Spleen (tissue), 11 donors: ENCODE results near the gene VPS52. TPM values are rescaled to one million over a fixed set of nuclear protein-coding genes. Genes with fewer than 3 reads are reported as not detected.

Experiments
- DNase-seq: peaks from one replicate; pipeline ENCODE4 v3.0.0-alpha.2; 2020
- H3K27ac ChIP-seq, 8 donors: fragments of 200-600 bp; sonication (generic) in 7 of 8; 1 replicate in 4 of 8; 2 replicates in 4 of 8; pipeline versions ENCODE4 v1.5.0 to v1.8.0; 2016 to 2021; ENCODE audit warnings: inconsistent platforms in 4 of 8, mild to moderate bottlenecking in 4 of 8, moderate library complexity in 1 of 8
- H3K27me3 ChIP-seq, 7 donors: fragments of 200-600 bp; sonication (generic) in 6 of 7; replicated peaks in 1 of 7; 1 replicate in 4 of 7; 2 replicates in 3 of 7; pipeline versions ENCODE4 v1.5.0 to v1.8.0; 2016 to 2021; ENCODE audit warnings: inconsistent platforms in 3 of 7, mild to moderate bottlenecking in 1 of 7
- H3K36me3 ChIP-seq, 6 donors: fragments of 200-600 bp; sonication (generic) in 5 of 6; 1 replicate in 4 of 6; 2 replicates in 2 of 6; pipeline versions ENCODE4 v1.5.0 to v1.8.0; 2016 to 2021; ENCODE audit warnings: inconsistent platforms in 2 of 6
- H3K4me1 ChIP-seq, 6 donors: fragments of 200-600 bp; sonication (generic) in 5 of 6; 1 replicate in 3 of 6; 2 replicates in 3 of 6; pipeline versions ENCODE4 v1.5.0 to v1.8.0; 2016 to 2021; ENCODE audit warnings: inconsistent platforms in 3 of 6
- H3K4me3 ChIP-seq, 8 donors: fragments of 200-600 bp; sonication (generic) in 7 of 8; 1 replicate in 4 of 8; 2 replicates in 4 of 8; pipeline versions ENCODE4 v1.5.0 to v1.8.0; 2016 to 2021; ENCODE audit warnings: inconsistent platforms in 4 of 8, mild to moderate bottlenecking in 4 of 8, moderate library complexity in 2 of 8
- H3K9me3 ChIP-seq, 8 donors: fragments of 200-600 bp; sonication (generic) in 7 of 8; 1 replicate in 4 of 8; 2 replicates in 4 of 8; pipeline versions ENCODE4 v1.5.0 to v1.8.0; 2016 to 2021; ENCODE audit warnings: inconsistent platforms in 4 of 8
- POLR2A ChIP-seq, 3 donors: fragments of 450-650 bp; IDR thresholded peaks; one replicate each; pipeline ENCODE4 v1.5.1; 2017; ENCODE audit warnings: antibody characterized with exemption in 3 of 3, mild to moderate bottlenecking in 1 of 3
- POLR2AphosphoS5 ChIP-seq, 3 donors: sonication (generic); formaldehyde crosslinking; IDR thresholded peaks; one replicate each; pipeline ENCODE4 v1.5.1; 2017; ENCODE audit warnings: antibody characterized with exemption in 3 of 3
- WGBS, 5 donors: extraction: QIAGEN DNeasy Blood & Tissue Kit in 3 of 5; methylation state at CpG; one replicate each; pipeline versions ENCODE4 v1.1.5 to v1.1.7; 2013 to 2018; 5-methylcytosine and 5-hydroxymethylcytosine counted together
- intact Hi-C: fragments of 100-400 bp; cut with DNase I; formaldehyde crosslinking; loops from one replicate; pipeline ENCODE4 v1.15.0; 2023; ENCODE audit warnings: low total_unique reads
- polyA plus RNA-seq, 3 donors: library from polyadenylated mRNA; stranded (reverse); fragments of 200-250 nt; gene quantifications; one replicate each; pipeline ENCODE4 v1.2.1, GENCODE V29; 2013
- total RNA-seq, 7 donors: library from RNA; depleted of rRNA in 3 of 7; stranded (reverse); fragments of >200 nt in 3 of 7; fragmentation: NEBNext Ultra II Directional in 4 of 7; extraction: Animal tissue kit (Norgen Biotek cat#: 25700) in 4 of 7; gene quantifications; one replicate each; pipeline versions ENCODE4 v1.1.0 to v1.2.1, GENCODE V29; 2016 to 2021
- TF ChIP-seq, protein P1 (sequence below), 11 experiments: fragments of 200-600 bp in 7 of 11; fragments of 450-650 bp in 4 of 11; sonication (generic) in 4 of 11; IDR thresholded peaks in 8 of 11; conservative IDR thresholded peaks in 3 of 11; 1 replicate in 7 of 11; 2 replicates in 4 of 11; pipeline versions ENCODE4 v1.4.0 to v1.8.0; 2016 to 2021; ENCODE audit warnings: antibody characterized with exemption in 11 of 11, inconsistent platforms in 4 of 11, mild to moderate bottlenecking in 1 of 11
- donor health status: healthy with polysubstance abuse.
- donor health status: DM: no; HTN: no; CAD: no; lungs with moderate emphysema.
- donor health status: DM: no; HTN: no; CAD: no.
- donor health status: Bipolar disorder and iron deficiency.
- donor health status: healthy.
- donor health status: DM: no; HTN: no; CAD: no.
- donor health status: DM: yes; HTN: yes; CAD: no.

VPS52 gene
- total and polyA plus RNA-seq, 10 donors: 31.7 to 87.7 (median 54.1) TPM

DNA sequence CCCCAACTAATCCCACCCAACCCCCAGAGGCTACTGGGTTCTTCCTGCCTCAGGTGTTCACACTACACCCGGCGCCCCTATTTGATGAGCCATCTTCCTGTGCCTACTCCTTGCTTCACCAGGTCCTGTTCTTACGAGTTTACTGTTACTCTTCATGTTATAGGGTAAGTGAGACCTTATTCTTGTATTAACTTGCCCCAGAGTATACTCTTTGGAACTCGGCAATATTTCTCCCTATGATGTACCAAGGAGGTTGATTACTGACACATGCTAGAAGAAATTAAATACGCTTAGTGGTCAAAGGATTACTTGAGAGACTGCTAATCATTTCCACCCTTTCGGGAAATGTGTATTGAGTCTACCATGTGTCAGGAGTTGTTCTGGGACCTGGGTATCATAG is 54.4 kb downstream of the VPS52 start:
- H3K36me3 ChIP-seq: peaks cover 0 to 3% (median 0%) of the 10 kb centered on the region in 6 donors
- DNase-seq: no peak
- no peak overlapping the region for H3K4me3 ChIP-seq
- 86 to 92% (median 90%) methylated on average over 6 of the region's 6 CpGs for WGBS, 5 donors
- H3K4me1 ChIP-seq: peaks cover 7 to 20% (median 16%) of the 10 kb centered on the region in 6 donors
- no peak overlapping the region for H3K27ac ChIP-seq
- TF ChIP-seq POLR2AphosphoS5 (IDR thresholded peaks at IDR 0.05) (no peak), POLR2A (IDR thresholded peaks at IDR 0.05) (no peak)
- TF ChIP-seq, protein P1, sequence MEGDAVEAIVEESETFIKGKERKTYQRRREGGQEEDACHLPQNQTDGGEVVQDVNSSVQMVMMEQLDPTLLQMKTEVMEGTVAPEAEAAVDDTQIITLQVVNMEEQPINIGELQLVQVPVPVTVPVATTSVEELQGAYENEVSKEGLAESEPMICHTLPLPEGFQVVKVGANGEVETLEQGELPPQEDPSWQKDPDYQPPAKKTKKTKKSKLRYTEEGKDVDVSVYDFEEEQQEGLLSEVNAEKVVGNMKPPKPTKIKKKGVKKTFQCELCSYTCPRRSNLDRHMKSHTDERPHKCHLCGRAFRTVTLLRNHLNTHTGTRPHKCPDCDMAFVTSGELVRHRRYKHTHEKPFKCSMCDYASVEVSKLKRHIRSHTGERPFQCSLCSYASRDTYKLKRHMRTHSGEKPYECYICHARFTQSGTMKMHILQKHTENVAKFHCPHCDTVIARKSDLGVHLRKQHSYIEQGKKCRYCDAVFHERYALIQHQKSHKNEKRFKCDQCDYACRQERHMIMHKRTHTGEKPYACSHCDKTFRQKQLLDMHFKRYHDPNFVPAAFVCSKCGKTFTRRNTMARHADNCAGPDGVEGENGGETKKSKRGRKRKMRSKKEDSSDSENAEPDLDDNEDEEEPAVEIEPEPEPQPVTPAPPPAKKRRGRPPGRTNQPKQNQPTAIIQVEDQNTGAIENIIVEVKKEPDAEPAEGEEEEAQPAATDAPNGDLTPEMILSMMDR (IDR thresholded peaks at IDR 0.05 in 8 of 11, conservative IDR thresholded peaks at IDR 0.05 in 3 of 11): no peak
- H3K27me3 ChIP-seq: peaks cover 0 to 59% (median 11%) of the 10 kb centered on the region in 7 donors
- intact Hi-C loops: no loop called here
- no peaks in the 10 kb centered on the region for H3K9me3 ChIP-seq

DNA sequence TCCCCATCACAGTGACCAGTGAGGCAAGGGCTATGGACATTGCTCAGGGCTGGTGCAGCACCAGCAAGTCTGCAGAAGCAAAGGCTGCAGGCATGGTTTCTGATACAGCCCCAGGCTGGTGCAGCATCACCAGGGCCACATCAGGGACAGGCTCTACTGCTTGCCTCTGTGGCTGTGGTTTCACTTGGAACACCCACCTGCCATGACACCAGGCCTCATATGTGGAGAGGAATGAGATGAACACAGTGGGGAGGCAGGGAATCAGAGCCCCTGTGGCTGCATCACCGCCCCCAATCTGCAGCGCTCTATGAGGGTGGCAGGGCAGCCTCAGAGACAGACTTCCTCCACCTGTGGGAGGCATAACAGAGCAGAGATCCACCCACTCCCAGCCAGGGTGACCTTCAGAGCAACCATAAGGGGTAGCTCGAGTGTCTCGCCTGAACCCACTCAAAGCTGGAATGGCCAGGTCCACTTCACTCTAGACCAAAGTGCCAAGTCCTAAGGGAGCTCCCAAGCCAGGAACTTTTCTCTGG is 55.5 kb downstream of the VPS52 start:
- H3K4me3 ChIP-seq: no peak overlapping the region
- no peak overlapping the region for H3K27ac ChIP-seq
- peaks cover 0 to 14% (median 7%) of the 10 kb centered on the region in 6 donors for H3K36me3 ChIP-seq
- 70 to 85% (median 81%) methylated on average over 4 of the region's 4 CpGs; no CpG with 5 or more reads in 1 of the 5 donors for WGBS, 5 donors
- DNase-seq: no peak
- TF ChIP-seq POLR2A (IDR thresholded peaks at IDR 0.05): no peak
- no peak for TF ChIP-seq POLR2AphosphoS5 (IDR thresholded peaks at IDR 0.05)
- TF ChIP-seq, protein P1 (IDR thresholded peaks at IDR 0.05 in 8 of 11, conservative IDR thresholded peaks at IDR 0.05 in 3 of 11): no peak
- peaks cover 0 to 54% (median 11%) of the 10 kb centered on the region in 7 donors for H3K27me3 ChIP-seq
- intact Hi-C loops: no loop called here
- peaks cover 7 to 29% (median 16%) of the 10 kb centered on the region in 6 donors for H3K4me1 ChIP-seq
- H3K9me3 ChIP-seq: no peaks in the 10 kb centered on the region

DNA sequence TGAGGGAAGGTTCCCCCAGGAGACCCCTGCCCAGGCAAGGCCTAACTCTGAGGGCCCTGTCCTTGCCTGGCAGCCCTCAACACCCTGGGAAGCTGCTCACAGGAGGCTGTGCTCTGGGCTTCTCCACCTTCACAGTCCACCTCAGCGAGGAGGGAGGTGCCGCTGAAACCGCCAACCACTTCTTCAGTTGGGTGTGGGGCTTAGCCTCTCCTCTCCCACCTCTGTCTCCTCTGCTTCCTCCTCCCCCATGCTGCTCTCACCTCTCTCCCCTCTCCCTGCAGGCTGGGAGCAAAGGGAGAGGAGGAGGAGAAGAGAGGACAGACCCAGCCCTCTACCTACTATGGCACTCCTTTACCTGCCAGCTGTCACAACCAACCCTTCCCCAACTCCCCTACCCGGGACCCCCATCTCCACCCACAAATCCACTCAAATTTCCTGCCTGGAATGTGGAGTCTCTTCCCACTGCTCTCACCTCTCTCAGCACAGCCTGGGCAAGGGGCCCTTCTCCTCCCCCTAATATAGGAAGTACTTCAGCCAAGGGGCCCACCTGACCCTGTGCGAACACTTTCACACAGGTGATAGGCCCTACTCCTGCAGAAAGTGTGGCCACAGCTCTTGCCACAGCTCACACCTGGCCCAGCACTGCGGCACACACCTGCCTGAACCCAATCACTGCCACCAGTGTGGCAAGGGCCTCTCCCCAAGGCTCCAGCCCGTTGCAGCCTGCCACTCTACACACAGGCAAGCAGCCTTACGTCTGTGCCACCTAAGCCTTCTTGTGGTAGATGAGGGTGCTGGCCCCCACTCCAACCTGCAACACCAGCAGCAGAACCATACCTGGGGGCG is 56.2 kb downstream of the VPS52 start:
- intact Hi-C loops: no loop called here
- Histone ChIP-seq H3K27ac (no peak overlapping the region), H3K36me3 (peaks cover 0 to 21% (median 13%) of the 10 kb centered on the region in 6 donors), H3K4me3 (no peak overlapping the region), H3K4me1 (peaks cover 7 to 29% (median 16%) of the 10 kb centered on the region in 6 donors), H3K9me3 (no peaks in the 10 kb centered on the region), H3K27me3 (peaks cover 0 to 48% (median 8%) of the 10 kb centered on the region in 7 donors)
- DNase-seq: no peak
- peak in 1 of 3 donors; percentile 31 for TF ChIP-seq POLR2AphosphoS5 (IDR thresholded peaks at IDR 0.05)
- TF ChIP-seq, protein P1 (IDR thresholded peaks at IDR 0.05 in 8 of 11, conservative IDR thresholded peaks at IDR 0.05 in 3 of 11): no peak
- 77 to 84% (median 81%) methylated on average over 7 to 9 of the region's 9 CpGs for WGBS, 5 donors

DNA sequence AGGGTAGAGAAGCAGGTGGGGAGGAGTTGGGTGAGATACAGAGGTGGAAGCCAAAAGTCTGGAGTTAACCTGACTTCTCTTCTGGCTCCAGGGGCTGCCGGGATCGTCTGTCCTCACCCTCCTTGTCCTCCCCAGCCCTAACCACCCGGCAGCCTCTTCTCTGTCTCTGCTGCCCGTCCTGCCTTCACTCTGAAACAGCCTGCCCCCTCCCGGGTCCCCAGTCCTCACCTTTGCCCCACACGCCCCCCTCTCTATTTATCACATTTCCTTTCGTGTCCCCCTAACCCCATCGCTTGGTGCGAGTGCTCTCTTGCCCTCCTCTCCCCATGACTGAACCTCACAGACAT is 57.7 kb downstream of the VPS52 start:
- TF ChIP-seq POLR2A (IDR thresholded peaks at IDR 0.05): no peak
- TF ChIP-seq, protein P1 (IDR thresholded peaks at IDR 0.05 in 8 of 11, conservative IDR thresholded peaks at IDR 0.05 in 3 of 11): no peak
- no peak for TF ChIP-seq POLR2AphosphoS5 (IDR thresholded peaks at IDR 0.05)
- no peak for DNase-seq
- Histone ChIP-seq H3K4me1 (peaks cover 9 to 41% (median 24%) of the 10 kb centered on the region in 6 donors), H3K27me3 (peaks cover 0 to 32% (median 8%) of the 10 kb centered on the region in 7 donors), H3K9me3 (no peaks in the 10 kb centered on the region), H3K4me3 (peak overlapping the region in 2 of 8 donors; percentile 43 to 64), H3K36me3 (peaks cover 0 to 34% (median 21%) of the 10 kb centered on the region in 6 donors), H3K27ac (no peak overlapping the region)
- WGBS, 5 donors: 12 to 24% (median 21%) methylated on average over 9 of the region's 9 CpGs
- intact Hi-C loops: no loop called here
